Measurements from ENCODE around the gene HMSD. TPM values are rescaled to one million over a fixed set of nuclear protein-coding genes. Genes with fewer than 3 reads are reported as not detected.

HMSD gene
- polyA plus RNA-seq, 1 of the 3 experiments (the other 2 are of a cell fraction), result not detected

DNA sequence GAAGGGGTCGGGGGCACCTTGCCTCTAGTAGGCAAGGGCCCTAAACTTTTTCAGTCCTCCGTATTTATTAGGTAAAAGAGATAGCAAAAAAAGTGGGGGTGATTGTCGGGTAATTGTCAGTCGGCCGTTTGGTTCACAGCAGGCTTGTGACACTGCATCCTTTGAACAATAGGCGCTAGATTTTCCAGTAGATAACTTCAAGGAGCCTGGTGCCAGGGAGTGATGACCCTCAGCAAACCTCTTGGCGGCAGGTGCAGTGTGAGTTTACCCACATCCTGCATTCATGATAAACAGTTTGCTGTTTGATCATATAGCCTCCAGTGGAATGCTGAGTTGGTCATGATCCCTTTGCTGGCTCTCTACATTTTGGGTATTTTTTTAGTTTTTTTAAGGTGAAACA is 43.6 kb downstream of the HMSD start:
- H3K79me2 ChIP-seq (ENCODE audit: insufficient read depth), result no peaks in the 10 kb centered on the region
- POLR2A ChIA-PET, result no interaction called here
- H3K36me3 ChIP-seq (replicated peaks in 1 of 2; ENCODE audit: control insufficient read depth in 1 of 2, insufficient read depth in 2 of 2, low read length in 1 of 2), result no peaks in the 10 kb centered on the region
- H3K9ac ChIP-seq, result no peak overlapping the region
- no peak overlapping the region for H3K4me3 ChIP-seq (ENCODE audit: low read depth in 2 of 2, low read length in 1 of 2)
- no peaks in the 10 kb centered on the region for H4K20me1 ChIP-seq (ENCODE audit: insufficient read depth)
- H3F3A ChIP-seq (replicated peaks; ENCODE audit: insufficient read depth), result no peaks in the 10 kb centered on the region
- peaks cover 0 to 3% of the 10 kb centered on the region in 2 experiments; a peak in 1 of 4 replicates for H3K4me1 ChIP-seq (ENCODE audit: control insufficient read depth in 1 of 2, insufficient read depth in 2 of 2, low read depth in 1 of 2, low read length in 1 of 2)
- TF ChIP-seq SMC3 (IDR thresholded peaks at IDR 0.05; ENCODE audit: low read depth, low read length) (no peak), SIN3A (IDR thresholded peaks at IDR 0.05; ENCODE audit: borderline replicate concordance, low read depth, low read length) (no peak), MXI1 (IDR thresholded peaks at IDR 0.05; ENCODE audit: low read depth, low read length) (no peak), MEF2A (IDR thresholded peaks at IDR 0.05; ENCODE audit: borderline replicate concordance, low read depth) (no peak), RCOR1 (IDR thresholded peaks at IDR 0.05; ENCODE audit: low read length) (no peak), FOXM1 (IDR thresholded peaks at IDR 0.05; ENCODE audit: low read depth) (no peak), POLR2AphosphoS5 (IDR thresholded peaks at IDR 0.05; ENCODE audit: low read depth, low read length) (no peak), RAD21 (IDR thresholded peaks at IDR 0.05; ENCODE audit: low read length) (no peak), FOSL2 (IDR thresholded peaks at IDR 0.05; ENCODE audit: borderline replicate concordance, low read depth) (no peak), EP300 (IDR thresholded peaks at IDR 0.05; ENCODE audit: borderline replicate concordance in 1 of 2, low read depth in 1 of 2, low read length in 1 of 2) (no peak), TEAD4 (IDR thresholded peaks at IDR 0.05; ENCODE audit: borderline replicate concordance, insufficient read depth) (no peak)
- TF ChIP-seq, protein P1, sequence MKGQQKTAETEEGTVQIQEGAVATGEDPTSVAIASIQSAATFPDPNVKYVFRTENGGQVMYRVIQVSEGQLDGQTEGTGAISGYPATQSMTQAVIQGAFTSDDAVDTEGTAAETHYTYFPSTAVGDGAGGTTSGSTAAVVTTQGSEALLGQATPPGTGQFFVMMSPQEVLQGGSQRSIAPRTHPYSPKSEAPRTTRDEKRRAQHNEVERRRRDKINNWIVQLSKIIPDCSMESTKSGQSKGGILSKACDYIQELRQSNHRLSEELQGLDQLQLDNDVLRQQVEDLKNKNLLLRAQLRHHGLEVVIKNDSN (IDR thresholded peaks at IDR 0.05; ENCODE audit: borderline replicate concordance, low read depth), result no peak
- TF ChIP-seq, protein P2, sequence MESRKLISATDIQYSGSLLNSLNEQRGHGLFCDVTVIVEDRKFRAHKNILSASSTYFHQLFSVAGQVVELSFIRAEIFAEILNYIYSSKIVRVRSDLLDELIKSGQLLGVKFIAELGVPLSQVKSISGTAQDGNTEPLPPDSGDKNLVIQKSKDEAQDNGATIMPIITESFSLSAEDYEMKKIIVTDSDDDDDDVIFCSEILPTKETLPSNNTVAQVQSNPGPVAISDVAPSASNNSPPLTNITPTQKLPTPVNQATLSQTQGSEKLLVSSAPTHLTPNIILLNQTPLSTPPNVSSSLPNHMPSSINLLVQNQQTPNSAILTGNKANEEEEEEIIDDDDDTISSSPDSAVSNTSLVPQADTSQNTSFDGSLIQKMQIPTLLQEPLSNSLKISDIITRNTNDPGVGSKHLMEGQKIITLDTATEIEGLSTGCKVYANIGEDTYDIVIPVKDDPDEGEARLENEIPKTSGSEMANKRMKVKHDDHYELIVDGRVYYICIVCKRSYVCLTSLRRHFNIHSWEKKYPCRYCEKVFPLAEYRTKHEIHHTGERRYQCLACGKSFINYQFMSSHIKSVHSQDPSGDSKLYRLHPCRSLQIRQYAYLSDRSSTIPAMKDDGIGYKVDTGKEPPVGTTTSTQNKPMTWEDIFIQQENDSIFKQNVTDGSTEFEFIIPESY (IDR thresholded peaks at IDR 0.05; ENCODE audit: borderline replicate concordance, low read depth), result no peak
- TF ChIP-seq, protein P3, sequence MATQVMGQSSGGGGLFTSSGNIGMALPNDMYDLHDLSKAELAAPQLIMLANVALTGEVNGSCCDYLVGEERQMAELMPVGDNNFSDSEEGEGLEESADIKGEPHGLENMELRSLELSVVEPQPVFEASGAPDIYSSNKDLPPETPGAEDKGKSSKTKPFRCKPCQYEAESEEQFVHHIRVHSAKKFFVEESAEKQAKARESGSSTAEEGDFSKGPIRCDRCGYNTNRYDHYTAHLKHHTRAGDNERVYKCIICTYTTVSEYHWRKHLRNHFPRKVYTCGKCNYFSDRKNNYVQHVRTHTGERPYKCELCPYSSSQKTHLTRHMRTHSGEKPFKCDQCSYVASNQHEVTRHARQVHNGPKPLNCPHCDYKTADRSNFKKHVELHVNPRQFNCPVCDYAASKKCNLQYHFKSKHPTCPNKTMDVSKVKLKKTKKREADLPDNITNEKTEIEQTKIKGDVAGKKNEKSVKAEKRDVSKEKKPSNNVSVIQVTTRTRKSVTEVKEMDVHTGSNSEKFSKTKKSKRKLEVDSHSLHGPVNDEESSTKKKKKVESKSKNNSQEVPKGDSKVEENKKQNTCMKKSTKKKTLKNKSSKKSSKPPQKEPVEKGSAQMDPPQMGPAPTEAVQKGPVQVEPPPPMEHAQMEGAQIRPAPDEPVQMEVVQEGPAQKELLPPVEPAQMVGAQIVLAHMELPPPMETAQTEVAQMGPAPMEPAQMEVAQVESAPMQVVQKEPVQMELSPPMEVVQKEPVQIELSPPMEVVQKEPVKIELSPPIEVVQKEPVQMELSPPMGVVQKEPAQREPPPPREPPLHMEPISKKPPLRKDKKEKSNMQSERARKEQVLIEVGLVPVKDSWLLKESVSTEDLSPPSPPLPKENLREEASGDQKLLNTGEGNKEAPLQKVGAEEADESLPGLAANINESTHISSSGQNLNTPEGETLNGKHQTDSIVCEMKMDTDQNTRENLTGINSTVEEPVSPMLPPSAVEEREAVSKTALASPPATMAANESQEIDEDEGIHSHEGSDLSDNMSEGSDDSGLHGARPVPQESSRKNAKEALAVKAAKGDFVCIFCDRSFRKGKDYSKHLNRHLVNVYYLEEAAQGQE (IDR thresholded peaks at IDR 0.05; ENCODE audit: low read depth, low read length), result no peak
- TF ChIP-seq, protein P4, sequence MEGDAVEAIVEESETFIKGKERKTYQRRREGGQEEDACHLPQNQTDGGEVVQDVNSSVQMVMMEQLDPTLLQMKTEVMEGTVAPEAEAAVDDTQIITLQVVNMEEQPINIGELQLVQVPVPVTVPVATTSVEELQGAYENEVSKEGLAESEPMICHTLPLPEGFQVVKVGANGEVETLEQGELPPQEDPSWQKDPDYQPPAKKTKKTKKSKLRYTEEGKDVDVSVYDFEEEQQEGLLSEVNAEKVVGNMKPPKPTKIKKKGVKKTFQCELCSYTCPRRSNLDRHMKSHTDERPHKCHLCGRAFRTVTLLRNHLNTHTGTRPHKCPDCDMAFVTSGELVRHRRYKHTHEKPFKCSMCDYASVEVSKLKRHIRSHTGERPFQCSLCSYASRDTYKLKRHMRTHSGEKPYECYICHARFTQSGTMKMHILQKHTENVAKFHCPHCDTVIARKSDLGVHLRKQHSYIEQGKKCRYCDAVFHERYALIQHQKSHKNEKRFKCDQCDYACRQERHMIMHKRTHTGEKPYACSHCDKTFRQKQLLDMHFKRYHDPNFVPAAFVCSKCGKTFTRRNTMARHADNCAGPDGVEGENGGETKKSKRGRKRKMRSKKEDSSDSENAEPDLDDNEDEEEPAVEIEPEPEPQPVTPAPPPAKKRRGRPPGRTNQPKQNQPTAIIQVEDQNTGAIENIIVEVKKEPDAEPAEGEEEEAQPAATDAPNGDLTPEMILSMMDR (IDR thresholded peaks at IDR 0.05), result no peak
- H2AFZ ChIP-seq (ENCODE audit: low read depth), result no peak overlapping the region
- no peak for DNase-seq
- CTCF ChIA-PET, result interaction anchor here (0.6 kb wide), 1 partner anchor 1407 kb away, joined by 3 read pairs; no protein-coding TSS in a partner anchor
- no peaks in the 10 kb centered on the region for H3K9me3 ChIP-seq
- H3K27me3 ChIP-seq (ENCODE audit: insufficient read depth), result no peaks in the 10 kb centered on the region
- H3K4me2 ChIP-seq, result no peak overlapping the region
- no peaks in the 10 kb centered on the region for H3K9me2 ChIP-seq
- 73% methylated on average over 7 of the region's 7 CpGs for WGBS (ENCODE audit: low lambda C conversion rate)
- H3K27ac ChIP-seq (ENCODE audit: low read depth in 2 of 2, low read length in 1 of 2), result no peak overlapping the region
